ENCODE data around the gene TIMM21. TPM values are rescaled to one million over a fixed set of nuclear protein-coding genes. Genes with fewer than 3 reads are reported as not detected.

The TIMM21 gene, protein sequence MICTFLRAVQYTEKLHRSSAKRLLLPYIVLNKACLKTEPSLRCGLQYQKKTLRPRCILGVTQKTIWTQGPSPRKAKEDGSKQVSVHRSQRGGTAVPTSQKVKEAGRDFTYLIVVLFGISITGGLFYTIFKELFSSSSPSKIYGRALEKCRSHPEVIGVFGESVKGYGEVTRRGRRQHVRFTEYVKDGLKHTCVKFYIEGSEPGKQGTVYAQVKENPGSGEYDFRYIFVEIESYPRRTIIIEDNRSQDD
- 48.7 to 62.4 TPM (median 58.4 TPM) in 5 replicates for total RNA-seq (2022; extraction: Qiagen RNA extraction; ENCODE audit: low read depth)

DNA sequence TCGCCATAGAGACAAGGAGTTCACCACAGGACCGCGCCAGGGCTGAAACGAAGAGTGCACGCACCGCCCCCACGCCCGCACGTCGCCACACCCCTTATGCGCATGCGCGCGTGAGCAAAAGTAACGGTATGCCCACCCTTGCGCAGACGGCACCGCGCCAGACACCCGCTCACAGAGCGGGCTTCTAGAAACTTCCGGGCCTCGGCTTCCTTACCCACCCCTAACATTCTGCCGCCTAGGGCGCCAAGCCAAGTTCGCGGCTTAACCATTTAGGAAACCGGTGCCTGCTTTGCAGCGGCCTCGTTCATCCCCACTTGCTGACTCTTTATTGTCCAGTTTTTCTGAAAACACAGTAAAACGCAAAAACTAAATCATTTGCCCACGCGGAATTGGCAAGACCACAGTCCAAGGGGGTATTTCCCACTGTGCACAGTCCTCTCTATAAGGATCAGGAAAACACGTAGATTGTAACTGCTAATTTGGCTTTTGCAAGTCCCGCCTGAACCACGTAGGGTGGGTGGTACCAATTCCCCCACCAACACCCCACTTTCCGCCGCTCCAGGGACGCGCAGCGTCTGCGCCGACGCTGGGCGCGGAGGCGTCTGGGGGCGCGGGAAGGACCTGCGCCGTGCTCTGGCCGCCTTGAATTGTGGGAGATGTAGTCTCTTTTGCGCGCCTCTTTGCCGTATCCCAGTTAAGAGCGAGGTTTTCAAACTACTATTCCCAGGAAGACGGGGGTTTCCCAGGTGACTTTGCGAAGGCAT, at the start of gene TIMM21, which contains the start of gene FBXO15:
TIMM21 (plus strand) TSS at position 745 of the 764 bp plus-strand sequence. CDS start 286 bp downstream, outside the sequence.
FBXO15 (minus strand) TSS at position 56 of the 764 bp plus-strand sequence; CDS start at position 7, 49 bp downstream.

Other genes with a start within 250 kb of the TIMM21 start
- 0.54 to 1.6 TPM (median 0.84 TPM) in 5 replicates for gene FBXO15, start 689 bp upstream of the TIMM21 start, total RNA-seq (2022; extraction: Qiagen RNA extraction; ENCODE audit: low read depth)
- 119 to 142 TPM (median 134 TPM) in 5 replicates for gene CYB5A, start 143.4 kb downstream of the TIMM21 start, total RNA-seq (2022; extraction: Qiagen RNA extraction; ENCODE audit: low read depth)
- not detected in 5 replicates for gene C18orf63, start 167.3 kb downstream of the TIMM21 start, total RNA-seq (2022; extraction: Qiagen RNA extraction; ENCODE audit: low read depth)

Measured in A549 treated with RU486 at 1 μM for 4 hours (cell line).